ENCODE results near the gene C1orf21.

C1orf21 gene

GRCh38 chr1:184492536-184492935, 105.7 kb downstream of the C1orf21 start:
- Histone ChIP-seq H4K20me1 (ENCODE audit: control insufficient read depth, insufficient read depth, low read depth, low read length) (no peaks in the 10 kb centered on the region), H3K27me3 (ENCODE audit: control insufficient read depth, low read length) (peaks cover 6% of the 10 kb centered on the region; the same call in 1 of the 2 replicates), H3K4me3 (ENCODE audit: low read length) (no peak overlapping the region), H3F3A (ENCODE audit: control insufficient read depth, insufficient read depth) (no peaks in the 10 kb centered on the region), H3K4me1 (ENCODE audit: control insufficient read depth, low read length) (no peaks in the 10 kb centered on the region), H3K79me2 (ENCODE audit: control insufficient read depth, low read length) (no peaks in the 10 kb centered on the region), H3K36me3 (ENCODE audit: control insufficient read depth, low read length) (no peaks in the 10 kb centered on the region), H3K9me3 (ENCODE audit: control insufficient read depth, insufficient read depth, low read length) (no peaks in the 10 kb centered on the region), H3K27ac (ENCODE audit: low read depth, low read length) (no peak overlapping the region), H3K9me2 (replicated peaks; ENCODE audit: control insufficient read depth, low read length) (no peaks in the 10 kb centered on the region), H3K4me2 (ENCODE audit: low read length) (no peak overlapping the region)
- TF ChIP-seq EZH2phosphoT487 (IDR thresholded peaks at IDR 0.05; ENCODE audit: borderline replicate concordance, low read length) (no peak), CTCF (IDR thresholded peaks at IDR 0.05; ENCODE audit: low read depth, low read length, poor library complexity, severe bottlenecking) (no peak)

GRCh38 chr1:184493987-184494388, 107.2 kb downstream of the C1orf21 start:
- TF ChIP-seq CTCF (IDR thresholded peaks at IDR 0.05; ENCODE audit: low read depth, low read length, poor library complexity, severe bottlenecking) (no peak), EZH2phosphoT487 (IDR thresholded peaks at IDR 0.05; ENCODE audit: borderline replicate concordance, low read length) (no peak)
- Histone ChIP-seq H3K4me1 (ENCODE audit: control insufficient read depth, low read length) (no peaks in the 10 kb centered on the region), H3K9me2 (replicated peaks; ENCODE audit: control insufficient read depth, low read length) (no peaks in the 10 kb centered on the region), H3K79me2 (ENCODE audit: control insufficient read depth, low read length) (no peaks in the 10 kb centered on the region), H3K9me3 (ENCODE audit: control insufficient read depth, insufficient read depth, low read length) (no peaks in the 10 kb centered on the region), H3K27ac (ENCODE audit: low read depth, low read length) (no peak overlapping the region), H4K20me1 (ENCODE audit: control insufficient read depth, insufficient read depth, low read depth, low read length) (no peaks in the 10 kb centered on the region), H3K4me3 (ENCODE audit: low read length) (no peak overlapping the region), H3K36me3 (ENCODE audit: control insufficient read depth, low read length) (no peaks in the 10 kb centered on the region), H3K27me3 (ENCODE audit: control insufficient read depth, low read length) (peaks cover 6% of the 10 kb centered on the region; the same call in 1 of the 2 replicates), H3F3A (ENCODE audit: control insufficient read depth, insufficient read depth) (no peaks in the 10 kb centered on the region), H3K4me2 (ENCODE audit: low read length) (no peak overlapping the region)

GRCh38 chr1:184494929-184495328, 108.1 kb downstream of the C1orf21 start:
- Histone ChIP-seq H3K79me2 (ENCODE audit: control insufficient read depth, low read length) (no peaks in the 10 kb centered on the region), H3K27ac (ENCODE audit: low read depth, low read length) (no peak overlapping the region), H3K9me3 (ENCODE audit: control insufficient read depth, insufficient read depth, low read length) (no peaks in the 10 kb centered on the region), H3K9me2 (replicated peaks; ENCODE audit: control insufficient read depth, low read length) (no peaks in the 10 kb centered on the region), H3K4me2 (ENCODE audit: low read length) (no peak overlapping the region), H3K27me3 (ENCODE audit: control insufficient read depth, low read length) (peaks cover 10% of the 10 kb centered on the region), H3K4me3 (ENCODE audit: low read length) (no peak overlapping the region), H3K4me1 (ENCODE audit: control insufficient read depth, low read length) (no peaks in the 10 kb centered on the region), H3K36me3 (ENCODE audit: control insufficient read depth, low read length) (no peaks in the 10 kb centered on the region), H4K20me1 (ENCODE audit: control insufficient read depth, insufficient read depth, low read depth, low read length) (no peaks in the 10 kb centered on the region), H3F3A (ENCODE audit: control insufficient read depth, insufficient read depth) (no peaks in the 10 kb centered on the region)
- TF ChIP-seq CTCF (IDR thresholded peaks at IDR 0.05; ENCODE audit: low read depth, low read length, poor library complexity, severe bottlenecking) (no peak), EZH2phosphoT487 (IDR thresholded peaks at IDR 0.05; ENCODE audit: borderline replicate concordance, low read length) (no peak)

Measured in DOHH2 (cell line).